Amniotic epithelial cell (primary cell): ENCODE results near the gene CNGB1.
"Not testable (repeated sequence)": the region's sequence is repeated elsewhere in the genome, so short reads cannot be mapped to it uniquely, and the experiment has no call there.

Source experiments
- DNase-seq: peaks from one replicate; pipeline ENCODE4 v3.0.0-alpha.2; 2010; ENCODE audit warnings: low read depth

The CNGB1 gene

GRCh38 chr16:57903656-57904055 lies 67.3 kb downstream of the CNGB1 start:
- no peak for DNase-seq

GRCh38 chr16:57901480-57902069 lies 69.4 kb downstream of the CNGB1 start:
- DNase-seq, result no peak

GRCh38 chr16:57900796-57901479 lies 70.0 kb downstream of the CNGB1 start:
- no peak for DNase-seq

GRCh38 chr16:57899771-57900661 lies 70.9 kb downstream of the CNGB1 start:
- DNase-seq, result peak; percentile 60

DNA sequence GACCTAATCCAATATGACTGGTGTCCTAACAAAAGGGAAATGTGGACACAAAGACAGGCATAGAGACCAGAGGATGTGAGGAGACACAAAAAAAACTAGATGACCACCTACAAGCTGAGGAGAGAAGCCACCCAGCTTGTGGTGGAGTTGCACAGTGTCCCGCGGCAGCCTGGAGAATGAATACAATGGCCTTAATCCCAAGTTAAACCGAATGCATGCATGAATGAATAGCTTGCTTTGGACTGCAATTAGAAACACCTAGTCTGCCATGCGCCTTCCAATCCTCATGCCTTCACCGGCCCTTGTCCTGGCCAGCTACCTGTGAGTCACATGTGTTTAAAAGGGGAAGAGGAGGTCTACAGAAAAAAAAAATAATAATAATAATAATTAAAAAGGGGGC lies 72.0 kb downstream of the CNGB1 start:
- no peak for DNase-seq

DNA sequence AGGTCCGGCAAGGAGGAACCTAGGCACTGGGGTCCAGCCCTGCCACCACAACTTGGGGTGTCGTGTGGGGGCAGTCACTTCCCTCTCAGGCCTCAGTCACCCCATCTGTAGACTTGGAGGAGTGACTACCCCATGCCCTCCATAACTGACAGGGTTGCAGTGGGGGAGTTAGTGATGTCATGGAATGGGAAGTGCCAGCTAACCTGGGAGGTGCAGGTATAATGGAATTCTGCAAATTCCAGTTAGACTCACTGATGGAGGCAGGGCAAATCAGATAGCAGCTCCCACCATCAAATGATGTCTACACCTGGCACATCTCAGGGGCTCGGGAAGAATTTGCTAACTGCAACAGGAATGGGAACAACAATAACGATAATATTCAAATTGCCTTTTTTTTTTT lies 72.9 kb downstream of the CNGB1 start:
- DNase-seq, result no peak

DNA sequence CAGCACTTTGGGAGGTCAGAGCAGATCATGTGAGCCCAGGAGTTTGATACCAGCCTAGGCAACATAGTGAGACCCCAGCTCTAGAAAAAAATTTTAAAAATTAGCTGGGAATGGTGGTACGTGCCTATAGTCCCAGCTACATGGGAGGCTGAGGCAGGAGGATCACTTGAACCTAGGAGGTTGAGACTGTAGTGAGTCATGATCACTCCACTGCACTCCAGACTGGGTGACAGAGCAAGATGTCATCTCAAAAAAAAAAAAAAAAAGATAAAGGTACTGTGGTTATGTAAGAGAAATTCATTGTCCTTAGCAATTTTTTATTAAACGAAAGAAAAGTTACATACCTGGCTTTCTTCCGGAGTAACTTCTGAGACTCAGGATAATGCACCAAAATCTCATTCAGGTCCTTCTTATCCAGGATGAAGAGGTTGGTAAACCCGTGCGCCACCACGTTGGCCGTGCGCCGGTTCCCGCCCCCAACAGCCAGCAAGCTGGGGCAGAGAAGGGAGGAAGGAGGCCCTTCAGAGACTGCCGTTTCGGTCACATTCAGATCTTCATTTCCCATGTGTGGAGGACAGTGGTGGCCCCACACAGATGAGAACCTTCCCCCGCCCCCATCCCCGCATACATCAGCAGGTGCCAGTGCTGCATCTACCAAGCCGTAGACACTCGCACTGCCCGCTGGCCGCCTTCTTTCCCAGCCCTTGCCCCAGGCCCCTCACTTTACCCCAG lies 73.7 kb downstream of the CNGB1 start:
- no peak for DNase-seq

DNA sequence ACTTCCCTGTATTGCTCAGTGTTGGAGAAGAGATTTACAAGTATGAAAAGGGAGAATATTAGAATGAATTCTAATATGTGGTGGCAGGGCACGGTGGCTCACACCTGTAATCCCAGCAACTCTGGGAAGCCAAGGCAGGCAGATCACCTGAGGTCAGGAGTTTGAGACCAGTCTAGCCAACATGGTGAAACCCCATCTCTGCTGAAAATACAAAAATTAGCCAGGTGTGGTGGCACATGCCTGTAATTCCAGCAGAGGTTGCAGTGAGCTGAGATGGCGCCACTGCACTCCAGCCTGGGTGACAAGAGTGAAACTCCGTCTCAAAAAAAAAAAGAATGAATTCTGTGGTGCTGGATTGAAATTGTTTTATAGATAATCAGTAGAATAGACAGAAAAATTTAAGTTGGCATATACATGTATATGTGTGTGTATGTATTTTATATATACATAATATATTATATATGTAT lies 75.8 kb downstream of the CNGB1 start:
- DNase-seq, result not testable (repeated sequence)

DNA sequence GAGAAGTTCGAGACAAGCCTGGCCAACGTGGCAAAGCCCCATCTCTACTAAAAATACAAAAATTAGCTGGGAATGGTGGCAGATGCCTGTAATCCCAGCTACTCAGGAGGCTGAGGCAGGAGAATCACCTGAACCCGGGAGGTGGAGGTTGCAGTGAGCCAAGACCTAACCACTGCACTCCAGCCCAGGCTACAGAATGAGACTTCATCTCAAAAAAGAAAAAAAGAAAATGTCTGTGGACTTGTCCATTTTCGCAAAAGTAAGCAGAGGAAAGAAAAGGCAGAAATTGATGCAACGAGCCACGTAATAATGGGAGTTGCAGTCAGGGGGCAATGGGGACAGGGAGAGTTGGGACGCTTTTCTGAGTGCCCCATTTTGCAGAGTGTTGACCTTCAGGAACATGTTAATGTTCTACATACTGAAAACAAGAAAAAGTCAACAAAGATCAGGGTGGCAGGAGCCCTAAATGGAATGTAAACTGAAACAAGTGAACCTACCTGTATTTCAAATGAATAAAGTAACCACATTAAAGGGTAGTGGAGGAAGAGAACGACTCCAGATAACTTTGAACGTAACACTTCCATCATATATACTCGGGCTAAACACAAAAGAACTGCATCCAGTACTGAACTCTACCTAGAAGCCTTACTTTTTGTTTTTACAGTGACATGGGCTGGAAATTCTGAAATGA lies 76.4 kb downstream of the CNGB1 start:
- no peak for DNase-seq

DNA sequence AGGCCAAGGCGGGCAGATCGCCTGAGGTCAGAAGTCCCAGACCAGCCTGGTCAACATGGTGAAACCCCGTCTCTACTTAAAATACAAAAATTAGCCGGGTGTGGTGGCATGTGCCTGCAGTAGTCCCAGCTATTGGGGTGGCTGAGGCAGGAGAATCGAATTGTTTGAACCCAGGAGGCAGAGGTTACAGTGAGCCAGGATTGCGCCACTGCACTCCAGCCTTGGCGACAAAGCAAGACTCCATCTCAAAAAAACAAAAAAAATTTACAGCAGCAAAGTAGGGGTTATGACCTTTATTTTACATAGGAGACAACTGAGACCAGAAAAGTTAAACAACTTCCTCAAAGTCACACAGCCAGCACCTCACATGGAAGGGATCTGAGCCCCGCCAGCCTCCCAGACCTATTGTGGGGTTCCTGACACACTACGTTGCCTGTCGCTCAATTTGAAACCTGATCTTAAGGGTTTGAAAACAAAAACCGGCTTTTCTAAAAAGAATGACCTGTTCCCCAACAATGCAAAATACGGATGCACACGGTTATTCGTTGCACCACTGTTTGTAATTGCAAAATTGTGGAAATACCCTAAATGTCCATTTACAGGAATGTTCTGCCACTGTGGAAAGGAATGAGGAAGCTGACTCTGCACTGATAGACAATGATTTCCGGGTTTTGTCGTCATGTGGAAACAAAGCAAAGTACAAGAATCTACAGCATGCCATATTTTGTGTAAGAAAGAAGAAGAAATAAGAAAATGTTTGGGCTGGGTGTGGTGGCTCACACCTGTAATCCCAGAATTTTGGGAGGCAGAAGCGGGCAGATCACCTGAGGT lies 77.2 kb downstream of the CNGB1 start:
- peak; percentile 92 for DNase-seq

DNA sequence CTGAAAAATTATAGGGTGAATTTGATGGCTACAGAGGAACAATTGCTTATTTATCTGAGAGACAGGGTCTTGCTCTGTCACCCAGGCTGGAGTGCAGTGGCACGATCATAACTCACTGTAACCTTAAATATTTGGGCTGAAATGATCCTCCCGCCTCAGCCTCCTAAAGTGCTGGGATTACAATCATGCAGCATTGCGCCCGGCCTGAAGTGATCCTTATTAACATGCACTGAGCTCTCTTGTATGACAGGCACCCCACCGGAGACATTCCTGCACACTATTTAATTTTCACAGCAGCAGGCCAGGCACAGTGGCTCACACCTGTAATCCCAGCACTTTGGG lies 77.7 kb downstream of the CNGB1 start:
- DNase-seq, result no peak

GRCh38 chr16:57892447-57893096 lies 78.4 kb downstream of the CNGB1 start:
- DNase-seq, result peak; percentile 27

GRCh38 chr16:57892041-57892440 lies 78.9 kb downstream of the CNGB1 start:
- DNase-seq, result peak; percentile 62

- no peak for DNase-seq
Observed at GRCh38 chr16:57890752-57891111, 80.2 kb downstream of the CNGB1 start.

DNA sequence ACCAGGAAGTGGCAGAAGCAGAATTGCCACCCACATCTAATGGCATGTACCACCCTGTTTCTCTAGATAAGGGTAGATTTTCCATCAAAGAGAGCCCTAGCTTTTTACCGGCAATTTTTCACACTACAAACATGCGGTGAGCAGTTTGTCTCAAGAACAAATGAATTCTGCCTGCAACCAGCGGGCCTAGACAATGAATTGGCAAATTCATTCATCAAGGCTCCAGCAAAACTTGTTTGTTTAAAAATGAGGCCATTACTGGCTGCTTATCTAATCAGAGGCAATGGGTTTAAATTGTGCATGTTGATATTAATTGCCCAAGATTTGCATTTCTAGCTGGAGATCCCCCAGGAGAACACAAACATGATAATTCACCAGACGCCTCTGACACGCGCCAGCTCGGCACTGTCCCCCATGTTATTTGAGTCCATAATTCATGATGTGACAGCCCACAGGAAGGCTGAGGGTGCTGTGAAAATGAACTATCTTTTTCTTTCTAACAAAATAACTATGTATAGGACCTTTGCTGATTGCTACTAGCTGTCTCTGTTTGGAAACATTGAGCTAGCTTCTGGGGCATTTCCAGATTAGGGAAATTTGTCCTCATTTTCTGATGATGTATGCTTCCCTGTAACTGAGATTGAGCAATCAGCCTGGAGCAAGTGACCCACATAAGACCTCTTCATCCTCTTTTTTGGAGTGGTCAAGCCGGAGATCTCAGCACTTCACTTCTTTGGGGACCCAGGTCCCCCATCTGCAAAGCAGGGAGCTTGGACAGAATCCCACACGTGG lies 80.8 kb downstream of the CNGB1 start:
- DNase-seq, result peak; percentile 89

- DNase-seq, result peak; percentile 63
Observed at GRCh38 chr16:57889522-57889921, 81.4 kb downstream of the CNGB1 start.

DNA sequence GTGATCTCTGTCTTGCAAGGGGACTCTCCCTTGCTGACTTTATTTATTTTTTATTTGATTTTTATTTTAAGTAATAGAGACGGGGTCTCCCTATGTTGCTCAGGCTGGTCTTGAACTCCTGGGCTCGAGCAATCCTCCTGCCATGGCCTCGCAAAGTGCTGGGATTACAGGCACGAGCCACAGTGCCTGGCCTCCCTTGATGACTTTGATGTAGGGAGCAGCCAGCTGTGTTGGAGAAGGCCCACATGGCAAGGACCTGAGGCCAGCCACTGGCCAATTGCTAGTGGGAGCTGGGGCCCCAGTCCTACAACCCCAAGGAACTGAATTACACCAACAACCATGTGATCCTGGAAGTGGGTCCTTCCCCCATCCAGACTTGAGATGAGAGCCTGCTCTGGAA lies 81.8 kb downstream of the CNGB1 start:
- DNase-seq, result no peak

DNA sequence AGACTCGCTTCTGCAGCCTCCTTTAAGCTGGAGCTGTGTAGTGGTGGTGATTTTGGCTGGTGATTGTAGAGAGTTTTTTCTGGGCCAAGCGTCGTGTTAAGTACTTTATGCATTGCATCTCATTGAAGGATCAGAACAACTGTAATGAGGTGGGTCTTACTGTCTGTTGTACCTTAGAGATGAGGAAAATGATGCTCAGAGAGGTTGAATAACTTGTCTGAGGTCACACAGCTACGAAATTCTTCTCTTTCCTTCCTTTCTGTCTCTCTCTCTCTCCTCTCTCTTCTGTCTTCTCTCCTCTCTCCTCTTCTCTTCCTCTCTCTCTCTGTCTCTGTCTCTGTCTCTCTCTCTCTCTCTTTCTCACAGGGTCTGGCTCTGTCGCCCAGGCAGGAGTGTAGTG lies 82.8 kb downstream of the CNGB1 start:
- DNase-seq, result no peak

DNA sequence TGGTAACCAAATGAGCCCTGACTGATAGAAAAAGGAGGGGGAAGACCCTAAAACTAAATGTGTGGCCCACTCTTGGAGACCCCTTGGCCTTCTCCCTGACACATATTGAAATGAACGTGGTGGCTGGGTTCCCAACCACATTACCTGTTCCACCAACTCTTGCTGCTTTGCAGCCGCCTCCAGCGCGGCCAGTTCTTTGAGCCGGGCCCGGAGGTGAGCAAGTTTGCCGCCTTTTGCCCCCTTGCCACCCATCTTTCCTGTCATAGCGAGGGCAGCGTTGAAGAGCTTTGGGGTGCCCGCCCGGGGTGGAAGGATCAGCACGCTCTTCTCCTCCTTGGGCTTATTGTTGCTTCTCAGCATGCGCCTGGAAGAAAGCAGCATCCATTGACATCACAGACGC lies 83.2 kb downstream of the CNGB1 start:
- no peak for DNase-seq

DNA sequence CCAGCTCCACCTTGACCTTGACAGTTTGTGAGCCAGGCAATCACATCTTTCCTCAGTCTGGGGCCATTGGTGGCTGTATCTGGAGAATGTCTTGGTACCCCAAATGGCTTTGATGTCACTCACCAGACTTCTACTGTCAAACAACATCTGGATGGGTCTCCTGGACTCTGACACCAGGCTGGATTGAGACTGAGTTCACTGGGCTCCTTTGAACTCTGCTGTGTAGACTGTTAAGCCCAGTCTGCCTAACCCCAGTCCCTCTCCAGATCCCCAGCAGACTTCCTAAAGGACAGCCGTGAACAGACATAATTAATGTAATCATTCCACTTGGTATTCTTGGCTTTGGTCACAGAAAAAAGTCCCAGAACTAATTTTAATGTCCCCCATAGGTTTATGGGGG lies 84.5 kb downstream of the CNGB1 start:
- DNase-seq, result no peak
